Measurements from ENCODE around the gene FGB. TPM values are rescaled to one million over a fixed set of nuclear protein-coding genes. Genes with fewer than 3 reads are reported as not detected.
A peak's percentile ranks its signal among the peaks of the same experiment; 100 is the strongest.

The FGB gene
- total and polyA plus RNA-seq, 2 of the 13 experiments (the other 11 are each of a cell fraction or from before 2014, with no cell fraction given), result 226 to 784 TPM

GRCh38 chr4:154618708-154619315, 56.0 kb downstream of the FGB start (continued):
- TF ChIP-seq IRF1 (CRISPR knock-in tag; IDR thresholded peaks at IDR 0.05; ENCODE audit: low read depth), result no peak
- TF ChIP-seq DNMT1 (CRISPR knock-in tag; IDR thresholded peaks at IDR 0.05), result no peak
- TF ChIP-seq MED8 (CRISPR knock-in tag; IDR thresholded peaks at IDR 0.05; ENCODE audit: insufficient replicate concordance), result no peak
- TF ChIP-seq TCF12 (IDR thresholded peaks at IDR 0.05), result no peak
- TF ChIP-seq TCF12 (CRISPR knock-in tag; IDR thresholded peaks at IDR 0.05), result no peak
- TF ChIP-seq ZNF484 (CRISPR knock-in tag; IDR thresholded peaks at IDR 0.05; ENCODE audit: borderline replicate concordance, low read depth), result no peak
- TF ChIP-seq ZNF329 (CRISPR knock-in tag; IDR thresholded peaks at IDR 0.05; ENCODE audit: low read depth), result no peak
- TF ChIP-seq ZNF232 (CRISPR knock-in tag; IDR thresholded peaks at IDR 0.05; ENCODE audit: borderline replicate concordance), result no peak
- no peak for TF ChIP-seq SRSF4 (IDR thresholded peaks at IDR 0.05; ENCODE audit: low read depth, low read length, poor library complexity, severe bottlenecking)
- TF ChIP-seq RXRA (CRISPR knock-in tag; IDR thresholded peaks at IDR 0.05), result no peak
- TF ChIP-seq NR2C2 (CRISPR knock-in tag; IDR thresholded peaks at IDR 0.05; ENCODE audit: borderline replicate concordance), result no peak
- peak; percentile 42 for TF ChIP-seq RARA (CRISPR knock-in tag; IDR thresholded peaks at IDR 0.05)
- TF ChIP-seq ZNF33B (CRISPR knock-in tag; IDR thresholded peaks at IDR 0.05), result no peak
- TF ChIP-seq KIAA2018 (CRISPR knock-in tag; IDR thresholded peaks at IDR 0.05; ENCODE audit: borderline replicate concordance), result no peak
- no peak for TF ChIP-seq THYN1 (CRISPR knock-in tag; IDR thresholded peaks at IDR 0.05; ENCODE audit: borderline replicate concordance, low read depth)
- TF ChIP-seq TIGD3 (CRISPR knock-in tag; IDR thresholded peaks at IDR 0.05; ENCODE audit: borderline replicate concordance), result no peak
- TF ChIP-seq ZSCAN9 (CRISPR knock-in tag; IDR thresholded peaks at IDR 0.05; ENCODE audit: borderline replicate concordance), result 0 out of 2 replicates have a peak, but pooled peaks have one; percentile 37
- no peak for TF ChIP-seq MATR3 (CRISPR knock-in tag; IDR thresholded peaks at IDR 0.05)
- TF ChIP-seq HNF4A (CRISPR knock-in tag; IDR thresholded peaks at IDR 0.05), result no peak
- TF ChIP-seq ZMYM2 (CRISPR knock-in tag; IDR thresholded peaks at IDR 0.05), result no peak
